GM21528 (cell line): ENCODE data around the gene GSTM1.

Experiments used
- ATAC-seq: cut with Tn5 transposase; IDR thresholded peaks from one replicate; pipeline ENCODE4 v1.9.1; 2021; ENCODE audit warnings: mild to moderate bottlenecking, moderate library complexity; ENCODE audit not compliant: unreplicated experiment, low FRiP score

GSTM1 gene

DNA sequence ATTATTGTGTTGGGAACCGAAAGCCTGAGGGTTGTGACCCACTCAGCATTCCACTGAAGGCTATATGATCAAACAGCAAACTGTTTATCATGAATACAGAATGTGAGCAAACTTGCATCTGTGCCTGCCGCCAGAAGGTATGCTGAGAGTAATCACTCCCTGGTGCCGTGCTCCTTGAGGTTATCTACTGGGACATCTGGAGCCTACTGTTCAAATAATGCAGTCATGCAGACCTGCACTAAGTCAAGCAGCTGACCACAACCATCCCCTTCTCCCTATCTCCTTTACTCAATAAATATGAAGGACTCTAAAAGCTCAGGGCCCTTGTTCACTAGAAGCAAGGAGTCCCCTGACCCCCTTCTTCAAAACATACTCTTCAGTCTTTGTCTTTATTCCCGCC lies 37.9 kb downstream of the GSTM1 start:
- no peak for ATAC-seq

DNA sequence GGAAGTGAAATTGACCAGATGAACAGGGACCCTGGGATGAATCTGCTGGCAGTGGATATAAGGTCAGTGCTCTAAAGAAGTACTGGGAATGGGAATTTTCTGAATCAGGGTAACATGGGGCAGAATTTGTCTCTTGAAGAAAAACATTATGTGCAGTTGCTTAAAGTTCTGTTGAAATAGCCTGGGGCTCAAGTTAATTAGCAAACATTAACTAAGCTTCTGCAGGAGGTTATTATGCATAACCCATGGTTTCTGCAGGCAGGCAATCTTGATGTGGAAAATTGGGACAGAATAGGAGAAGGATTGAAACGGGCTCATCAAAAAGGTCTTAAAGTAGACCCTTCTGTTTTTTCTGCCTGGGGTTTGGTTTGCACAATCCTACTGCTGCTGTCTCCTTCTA lies 38.4 kb downstream of the GSTM1 start:
- no peak for ATAC-seq

GRCh38 chr1:109726728-109727373 lies 39.2 kb downstream of the GSTM1 start:
- no peak for ATAC-seq

DNA sequence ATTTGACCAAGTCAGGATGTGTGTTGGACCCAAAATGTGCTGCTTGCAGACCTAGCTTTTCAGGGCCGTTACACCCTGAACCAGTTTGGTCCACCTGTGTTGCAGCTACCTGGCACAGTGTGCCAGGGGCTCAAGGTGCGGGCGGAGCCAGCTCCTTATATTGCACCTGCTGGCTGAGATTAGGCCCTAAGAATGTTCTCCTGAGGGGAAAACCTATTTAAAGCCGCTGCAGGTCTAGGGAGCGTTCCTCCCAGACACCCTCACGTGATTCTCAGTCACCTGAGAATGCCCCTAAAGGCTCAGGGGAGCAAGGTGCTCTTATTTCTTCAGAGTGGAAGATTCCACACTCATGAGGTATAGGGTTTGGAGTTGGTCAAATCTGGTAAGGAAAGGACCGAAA lies 41.3 kb downstream of the GSTM1 start:
- no peak for ATAC-seq

DNA sequence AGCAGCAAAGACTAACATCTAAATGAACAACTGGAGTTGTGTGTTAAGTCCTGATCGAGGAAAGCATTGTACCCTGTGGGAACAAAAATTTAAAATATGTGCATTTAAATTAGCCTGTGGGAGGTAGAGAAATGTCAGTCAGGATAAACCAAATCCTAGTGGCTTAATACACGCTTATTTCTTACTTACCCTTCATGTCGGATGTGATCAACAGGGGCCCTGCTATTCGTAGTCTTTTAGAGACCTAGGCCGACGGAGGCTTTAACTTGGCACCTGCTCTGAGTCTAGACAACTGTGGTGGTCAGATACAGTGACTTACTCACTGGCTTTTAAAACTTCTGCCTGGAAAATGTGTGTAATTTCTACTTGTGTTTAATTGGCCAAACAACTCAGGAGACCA lies 43.0 kb downstream of the GSTM1 start:
- no peak for ATAC-seq

DNA sequence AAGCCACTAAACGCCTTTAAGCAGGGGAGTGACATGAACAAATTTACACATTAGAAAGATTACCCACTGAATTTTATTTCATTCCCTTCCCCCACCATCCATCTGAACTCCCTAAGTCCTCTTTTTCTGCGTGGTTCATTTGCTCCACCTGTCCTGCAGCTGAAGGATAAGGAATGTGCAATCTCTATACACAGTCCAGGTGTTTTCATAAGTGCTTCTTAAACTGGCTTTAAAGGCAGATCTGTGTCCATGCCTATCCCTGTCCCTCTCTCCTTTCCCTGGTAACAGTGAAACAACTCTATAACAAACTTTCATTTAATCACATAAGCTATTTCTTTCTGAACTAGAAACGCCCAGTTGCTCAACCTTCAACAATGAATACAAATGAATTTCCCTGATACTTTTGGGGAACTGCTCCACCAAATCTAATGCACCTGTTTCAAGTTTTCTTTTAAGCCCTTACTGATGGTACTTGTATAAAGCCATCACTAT lies 44.8 kb downstream of the GSTM1 start:
- ATAC-seq = no peak

DNA sequence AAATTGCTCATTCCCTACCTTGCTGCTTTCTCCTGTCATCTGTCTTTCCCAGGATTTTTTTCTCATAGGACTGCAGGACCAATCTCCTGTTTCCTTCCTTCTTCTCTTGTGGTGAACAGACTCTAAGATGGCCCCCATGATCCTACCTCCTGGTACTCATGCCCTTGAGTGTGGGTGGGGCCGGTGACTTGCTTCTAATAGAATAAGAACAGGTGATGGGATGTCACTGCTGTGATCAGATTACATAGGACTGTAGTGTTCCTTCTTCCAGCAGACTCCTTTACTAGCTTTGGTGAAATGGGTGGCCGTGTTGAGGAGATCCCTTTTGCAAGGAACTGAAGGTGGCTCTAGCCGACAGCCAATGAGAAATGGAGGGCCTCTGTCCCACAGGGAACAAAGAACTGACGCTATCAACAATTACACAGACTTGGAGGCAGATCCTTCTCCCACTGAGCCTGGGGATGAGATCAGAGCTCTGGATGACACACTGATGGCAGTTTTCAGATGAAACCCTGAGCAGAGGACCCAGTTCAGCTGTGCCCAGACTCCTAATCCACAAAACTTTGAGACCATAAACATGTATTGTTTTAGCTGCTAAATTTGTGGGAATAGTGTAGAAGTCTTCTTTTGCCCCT lies 45.7 kb downstream of the GSTM1 start:
- no peak for ATAC-seq

DNA sequence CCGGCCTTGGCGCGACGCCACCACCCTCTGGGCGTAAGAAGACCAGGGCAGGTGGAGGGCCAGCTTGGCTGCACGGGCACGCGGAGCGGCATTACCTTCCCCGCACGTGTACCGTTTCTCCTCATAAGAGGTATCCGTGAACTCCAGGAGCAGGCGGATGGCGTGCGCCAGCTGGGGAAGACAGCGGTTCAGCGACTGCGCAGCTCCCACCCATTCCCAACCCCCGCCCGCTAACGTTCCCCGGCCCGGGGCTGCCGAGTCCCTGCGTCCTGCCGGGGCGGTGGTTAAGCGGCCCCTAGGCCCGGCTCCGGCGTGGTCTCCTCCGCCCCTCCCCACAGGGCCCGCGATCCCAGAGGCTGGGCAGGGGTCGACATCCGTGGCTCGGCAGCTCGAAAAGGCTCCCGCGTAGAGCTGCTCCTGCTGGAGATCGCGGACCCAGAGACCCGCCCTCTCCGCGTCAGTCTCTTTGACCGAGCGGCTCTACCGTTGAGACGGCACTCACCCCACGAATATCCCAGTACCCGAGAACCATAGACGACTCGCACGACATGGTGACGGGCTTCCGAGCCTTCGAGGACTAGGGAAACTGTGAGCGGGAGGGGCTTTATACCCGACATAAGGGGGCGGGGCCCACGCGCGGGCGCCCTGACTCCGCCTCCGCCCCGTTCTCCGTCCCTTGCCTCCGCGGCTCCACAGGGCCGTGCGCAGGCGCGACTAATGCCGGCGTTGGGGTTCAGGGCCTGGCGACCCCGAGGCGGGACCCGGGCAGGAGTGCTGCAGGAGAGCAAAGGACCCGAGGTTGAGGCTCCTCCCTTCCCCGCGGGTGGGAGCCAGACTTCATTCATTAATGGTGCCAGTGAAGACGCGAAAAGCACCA lies 52.4 kb downstream of the GSTM1 start:
- peak; percentile 64 for ATAC-seq

DNA sequence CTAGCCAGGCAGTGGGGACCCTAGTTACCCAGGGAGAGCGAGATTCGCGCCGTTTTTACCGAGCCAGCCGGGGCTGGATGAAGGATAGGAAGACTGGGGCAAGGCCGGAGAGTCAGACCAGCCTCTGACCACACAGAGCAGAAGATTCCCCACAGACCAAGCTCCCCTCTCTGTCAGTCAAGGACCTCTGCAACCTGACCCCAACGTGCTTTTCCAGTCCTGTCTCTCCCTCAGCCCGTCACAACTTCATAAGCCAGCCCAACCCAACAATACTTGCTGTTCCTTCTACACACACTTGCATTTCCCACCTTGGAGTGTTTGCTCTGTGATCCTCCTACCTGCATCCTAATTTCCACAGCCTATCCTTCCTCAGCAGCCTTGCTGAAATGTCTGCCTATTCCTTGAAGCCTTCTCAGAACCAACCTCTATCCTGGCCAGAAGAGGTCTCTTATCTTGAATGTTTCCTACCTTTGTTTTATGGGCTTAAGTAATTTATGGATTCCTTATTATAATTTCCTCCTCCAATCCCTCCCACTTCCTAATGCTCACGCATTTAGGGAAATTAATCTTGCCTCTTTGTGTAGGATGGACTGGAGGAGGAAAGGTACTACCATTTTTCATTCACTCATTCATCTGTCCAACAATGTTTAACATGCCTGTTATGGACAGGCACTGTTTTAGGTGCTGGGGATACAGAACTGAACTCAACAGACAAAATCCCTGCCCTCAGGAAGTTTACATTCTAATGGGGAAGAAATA lies 53.2 kb downstream of the GSTM1 start, which contains the start of gene GSTM3:
Gene GSTM3, minus strand, starts transcription at position 424 of the 759 bp plus-strand sequence. CDS start 751 bp downstream, outside the sequence.
- ATAC-seq = no peak
